Activated CD8-positive, alpha-beta T cell treated with anti-CD3 and anti-CD28 coated beads, Interleukin-2, amount 10 ng/mL, durations not matched to agents 7 days and 5 days (primary cell): ENCODE data around the gene TAPBP. TPM values are rescaled to one million over a fixed set of nuclear protein-coding genes. Genes with fewer than 3 reads are reported as not detected.
A peak's percentile ranks its signal among the peaks of the same experiment; 100 is the strongest.

Experiments
- ATAC-seq: fragments of 150-1000 bp; cut with Tn5 transposase; one replicate; pipeline ENCODE4 v1.10.0; 2021; ENCODE audit warnings: moderate library complexity
- CTCF ChIA-PET: fragments of 350-600 bp; sonication (Branson Sonifier 250); formaldehyde crosslinking; loops from one replicate; lab custom pipeline; 2021; ENCODE audit warnings: antibody characterized with exemption; lab: Charles Lee
- POLR2A ChIA-PET: fragments of 350-600 bp; sonication (Branson Sonifier 250); formaldehyde crosslinking; loops from one replicate; lab custom pipeline; 2021; ENCODE audit warnings: antibody characterized with exemption; lab: Charles Lee
- DNase-seq: peaks from one replicate; pipeline ENCODE4 v3.0.0-alpha.2; 2020
- H3K27ac Mint-ChIP-seq: one replicate; pipeline ENCODE4 v1.8.0; 2021; ENCODE audit warnings: mild to moderate bottlenecking, mixed read lengths
- H3K27me3 Mint-ChIP-seq: one replicate; pipeline ENCODE4 v1.8.0; 2021; ENCODE audit warnings: low read depth, mixed read lengths
- H3K36me3 Mint-ChIP-seq: one replicate; pipeline ENCODE4 v1.8.0; 2021; ENCODE audit warnings: low read depth, mixed read lengths
- H3K4me1 Mint-ChIP-seq: one replicate; pipeline ENCODE4 v1.8.0; 2021; ENCODE audit warnings: low read depth, mixed read lengths
- H3K4me3 Mint-ChIP-seq: one replicate; pipeline ENCODE4 v1.8.0; 2021; ENCODE audit warnings: mild to moderate bottlenecking, mixed read lengths
- H3K9me3 Mint-ChIP-seq: one replicate; pipeline ENCODE4 v1.8.0; 2022; ENCODE audit warnings: mixed read lengths; ENCODE audit not compliant: insufficient read depth
- total RNA-seq, 2 experiments: library from RNA; stranded (reverse); gene quantifications; one replicate each; pipeline ENCODE4 v1.2.3, GENCODE V29; 2021

The TAPBP gene
- total RNA-seq, 2 experiments from 2014 or later = 245 to 252 TPM

- Mint-ChIP-seq H3K27me3 (no peaks in the 10 kb centered on the region), H3K36me3 (peaks cover 61% of the 10 kb centered on the region), H3K27ac (no peak overlapping the region), H3K4me1 (peaks cover 37% of the 10 kb centered on the region), H3K9me3 (no peaks in the 10 kb centered on the region), H3K4me3 (peak overlapping the region; percentile 98)
- DNase-seq (no peak), ATAC-seq (no peak)
- CTCF ChIA-PET = interaction anchor here (1.5 to 6.6 kb wide), 3 partner anchors 7 to 19 kb away, joined by 5 to 51 read pairs (median 25); partner anchors contain the start of genes B3GALT4, PFDN6 and WDR46
- POLR2A ChIA-PET = interaction anchor here (0.5 to 4.6 kb wide), 6 partner anchors 8 to 304 kb away, joined by 3 to 54 read pairs (median 6); partner anchors contain the start of genes B3GALT4, PFDN6, RPS18 and TAPBP
Measured at GRCh38 chr6:33296797-33297405, 17.0 kb downstream of the TAPBP start.

- Mint-ChIP-seq H3K36me3 (peaks cover 60% of the 10 kb centered on the region), H3K27ac (peak overlapping the region; percentile 51), H3K4me1 (peaks cover 35% of the 10 kb centered on the region), H3K9me3 (no peaks in the 10 kb centered on the region), H3K4me3 (no peak overlapping the region), H3K27me3 (no peaks in the 10 kb centered on the region)
- POLR2A ChIA-PET = interaction anchor here (1.0 to 1.9 kb wide), 3 partner anchors 14 to 19 kb away, joined by 4 to 5 read pairs (median 4); partner anchors contain the start of gene B3GALT4
- no peak for DNase-seq
- CTCF ChIA-PET = no interaction called here
- ATAC-seq = no peak
Measured at GRCh38 chr6:33295621-33296369, 18.1 kb downstream of the TAPBP start.

GRCh38 chr6:33294086-33294823 is 19.6 kb downstream of the TAPBP start:
- no peaks in the 10 kb centered on the region for H3K9me3 Mint-ChIP-seq
- DNase-seq (no peak), ATAC-seq (no peak)
- no peak overlapping the region for H3K4me3 Mint-ChIP-seq
- peak overlapping the region; percentile 3 for H3K27ac Mint-ChIP-seq
- H3K4me1 Mint-ChIP-seq = peaks cover 37% of the 10 kb centered on the region
- CTCF ChIA-PET = no interaction called here
- no peaks in the 10 kb centered on the region for H3K27me3 Mint-ChIP-seq
- POLR2A ChIA-PET = interaction anchor here (1.9 kb wide), 1 partner anchor 17 kb away, joined by 5 read pairs; the partner anchor contains the start of gene B3GALT4
- H3K36me3 Mint-ChIP-seq = peaks cover 55% of the 10 kb centered on the region

- H3K27me3 Mint-ChIP-seq = no peaks in the 10 kb centered on the region
- no peak for DNase-seq
- H3K9me3 Mint-ChIP-seq = no peaks in the 10 kb centered on the region
- H3K4me3 Mint-ChIP-seq = no peak overlapping the region
- no peak overlapping the region for H3K27ac Mint-ChIP-seq
- ChIA-PET POLR2A (interaction anchor here (0.9 kb wide), 1 partner anchor 321 kb away, joined by 4 read pairs; no protein-coding TSS in a partner anchor), CTCF (no interaction called here)
- ATAC-seq = no peak
- H3K36me3 Mint-ChIP-seq = peaks cover 55% of the 10 kb centered on the region
- H3K4me1 Mint-ChIP-seq = peaks cover 41% of the 10 kb centered on the region
Measured at GRCh38 chr6:33292996-33293682, 20.7 kb downstream of the TAPBP start.

GRCh38 chr6:33290459-33290858 is 23.4 kb downstream of the TAPBP start:
- peaks cover 46% of the 10 kb centered on the region for H3K4me1 Mint-ChIP-seq
- peak overlapping the region; percentile 87 for H3K27ac Mint-ChIP-seq
- no peaks in the 10 kb centered on the region for H3K27me3 Mint-ChIP-seq
- POLR2A ChIA-PET = interaction anchor here (0.6 to 3.4 kb wide), 6 partner anchors 9 to 215 kb away, joined by 3 to 50 read pairs (median 6); partner anchors contain the start of genes B3GALT4, HLA-DPB1, RGL2 and RPS18
- CTCF ChIA-PET = interaction anchor here (0.6 to 2.6 kb wide), 5 partner anchors 8 to 42 kb away, joined by 3 to 25 read pairs (median 5); partner anchors contain the start of gene RGL2
- H3K36me3 Mint-ChIP-seq = peaks cover 61% of the 10 kb centered on the region
- ATAC-seq (no peak), DNase-seq (no peak)
- H3K4me3 Mint-ChIP-seq = peak overlapping the region; percentile 97
- H3K9me3 Mint-ChIP-seq = no peaks in the 10 kb centered on the region

GRCh38 chr6:33289784-33290315 is 24.0 kb downstream of the TAPBP start:
- no peaks in the 10 kb centered on the region for H3K9me3 Mint-ChIP-seq
- ChIA-PET CTCF (interaction anchor here (0.8 to 3.3 kb wide), 12 partner anchors 9 to 164 kb away, joined by 3 to 28 read pairs (median 3); partner anchors contain the start of genes B3GALT4, RGL2, RPS18 and VPS52), POLR2A (interaction anchor here (0.6 to 3.4 kb wide), 11 partner anchors 8 to 318 kb away, joined by 3 to 50 read pairs (median 7); partner anchors contain the start of genes B3GALT4, CUTA, HLA-DPB1 and RGL2)
- H3K4me1 Mint-ChIP-seq = peaks cover 46% of the 10 kb centered on the region
- peaks cover 61% of the 10 kb centered on the region for H3K36me3 Mint-ChIP-seq
- H3K27ac Mint-ChIP-seq = peak overlapping the region; percentile 87
- DNase-seq = no peak
- no peaks in the 10 kb centered on the region for H3K27me3 Mint-ChIP-seq
- H3K4me3 Mint-ChIP-seq = peak overlapping the region; percentile 97
- ATAC-seq = peak; percentile 21

- peaks cover 64% of the 10 kb centered on the region for H3K36me3 Mint-ChIP-seq
- peak within 1 kb of the TSS; percentile 87 for H3K27ac Mint-ChIP-seq
- no peaks in the 10 kb centered on the region for H3K9me3 Mint-ChIP-seq
- ATAC-seq (peak; percentile 97), DNase-seq (peak; percentile 93)
- H3K4me1 Mint-ChIP-seq = peaks cover 46% of the 10 kb centered on the region
- ChIA-PET CTCF (interaction anchor here (0.6 to 3.3 kb wide), 18 partner anchors 8 to 422 kb away, joined by 3 to 28 read pairs (median 3); partner anchors contain the start of genes B3GALT4, RGL2, RPS18 and SYNGAP1), POLR2A (interaction anchor here (0.6 to 3.4 kb wide), 14 partner anchors 8 to 317 kb away, joined by 3 to 50 read pairs (median 6); partner anchors contain the start of genes B3GALT4, CUTA, RGL2 and RPS18)
- no peaks in the 10 kb centered on the region for H3K27me3 Mint-ChIP-seq
- peak within 1 kb of the TSS; percentile 97 for H3K4me3 Mint-ChIP-seq
Measured at GRCh38 chr6:33288921-33289783, 24.7 kb downstream of the TAPBP start, which contains the start of the genes PFDN6 and WDR46. Gene PFDN6 (plus strand): TSS chr6:33289601. CDS start chr6:33289857, 256 bp downstream. Gene WDR46 (minus strand): TSS chr6:33289239. CDS start chr6:33289170, 69 bp downstream.

- no peak for DNase-seq
- Mint-ChIP-seq H3K4me1 (peaks cover 43% of the 10 kb centered on the region), H3K27ac (peak overlapping the region; percentile 87), H3K9me3 (no peaks in the 10 kb centered on the region), H3K4me3 (peak overlapping the region; percentile 97), H3K36me3 (peaks cover 61% of the 10 kb centered on the region), H3K27me3 (no peaks in the 10 kb centered on the region)
- ChIA-PET POLR2A (interaction anchor here (0.6 to 3.4 kb wide), 12 partner anchors 9 to 316 kb away, joined by 3 to 50 read pairs (median 8); partner anchors contain the start of genes B3GALT4, CUTA, RGL2 and RPS18), CTCF (interaction anchor here (0.6 to 3.3 kb wide), 15 partner anchors 7 to 423 kb away, joined by 3 to 28 read pairs (median 3); partner anchors contain the start of genes B3GALT4, RGL2, RPS18 and SYNGAP1)
- ATAC-seq = peak; percentile 8
Measured at GRCh38 chr6:33288141-33288920, 25.5 kb downstream of the TAPBP start.
